Kidney tubule cell (primary cell): Measurements from ENCODE around the gene CIROP.
A peak's percentile ranks its signal among the peaks of the same experiment; 100 is the strongest.
"Not testable (repeated sequence)": the region's sequence is repeated elsewhere in the genome, so short reads cannot be mapped to it uniquely, and the experiment has no call there.

Experiments used
- DNase-seq: peaks from one replicate; pipeline ENCODE4 v3.0.0-alpha.2; 2018; ENCODE audit warnings: low spot score

CIROP gene

GRCh38 chr14:23114669-23115038 is 9.9 kb upstream of the CIROP start:
- no peak for DNase-seq

GRCh38 chr14:23114120-23114458 is 9.3 kb upstream of the CIROP start:
- no peak for DNase-seq

- no peak for DNase-seq
Observed at GRCh38 chr14:23113431-23114119, 8.8 kb upstream of the CIROP start.

- no peak for DNase-seq
Observed at GRCh38 chr14:23112359-23113178, 7.8 kb upstream of the CIROP start.

GRCh38 chr14:23110579-23111365 is 6.0 kb upstream of the CIROP start:
- DNase-seq = no peak

- no peak for DNase-seq
Observed at GRCh38 chr14:23109769-23110168, 5.0 kb upstream of the CIROP start.

- DNase-seq = not testable (repeated sequence)
Observed at GRCh38 chr14:23108169-23108568, 3.4 kb upstream of the CIROP start.

- DNase-seq = not testable (repeated sequence)
Observed at GRCh38 chr14:23107620-23108019, 2.8 kb upstream of the CIROP start.

GRCh38 chr14:23106747-23107045 is 1.9 kb upstream of the CIROP start:
- DNase-seq = no peak

- DNase-seq = no peak
Observed at GRCh38 chr14:23105348-23105824, 597 bp upstream of the CIROP start.

- no peak for DNase-seq
Observed at GRCh38 chr14:23104070-23104590, 659 bp downstream of the CIROP start.

- no peak for DNase-seq
Observed at GRCh38 chr14:23103581-23103980, 1.2 kb downstream of the CIROP start.

GRCh38 chr14:23102801-23103200 is 2.0 kb downstream of the CIROP start:
- no peak for DNase-seq

- DNase-seq = no peak
Observed at GRCh38 chr14:23101986-23102625, 2.7 kb downstream of the CIROP start.

- no peak for DNase-seq
Observed at GRCh38 chr14:23101213-23101970, 3.4 kb downstream of the CIROP start.

GRCh38 chr14:23099212-23099861 is 5.5 kb downstream of the CIROP start:
- no peak for DNase-seq

GRCh38 chr14:23097786-23098185 is 7.0 kb downstream of the CIROP start:
- DNase-seq = no peak

- DNase-seq = peak; percentile 100
Observed at GRCh38 chr14:23095196-23096108, 9.3 kb downstream of the CIROP start, which contains the start of gene C14orf119. C14orf119 (plus strand) TSS chr14:23095505; CDS start chr14:23097659, 2,154 bp downstream.

- DNase-seq = peak; percentile 83
Observed at GRCh38 chr14:23094666-23095195, 10.1 kb downstream of the CIROP start, which contains the start of gene ACIN1. ACIN1 (minus strand) TSS chr14:23095136; CDS start chr14:23095112, 24 bp downstream.
